H1 (cell line): Measurements from ENCODE around the gene ZNF705A. TPM values are rescaled to one million over a fixed set of nuclear protein-coding genes. Genes with fewer than 3 reads are reported as not detected.

Source experiments
- ATF3 ChIP-seq: IDR thresholded peaks from 2 replicates; pipeline ENCODE4 v1.6.1; 2011; ENCODE audit warnings: low read depth, mild to moderate bottlenecking, low read length; ENCODE audit not compliant: insufficient read depth
- BACH1 ChIP-seq: IDR thresholded peaks from 2 replicates; pipeline ENCODE4 v1.6.1; 2012; ENCODE audit warnings: low read length, improper control_type of control experiment
- CBX5 ChIP-seq: fragments of 300-800, 300-1000 bp; sonication (generic); IDR thresholded peaks from 2 replicates; pipeline ENCODE4 v1.7.1; 2016; ENCODE audit warnings: antibody characterized with exemption, low read length, low read depth
- CHD1 ChIP-seq: IDR thresholded peaks from 2 replicates; pipeline ENCODE4 v1.6.1; 2012; ENCODE audit warnings: low read depth, low read length, improper control_type of control experiment
- EP300 ChIP-seq, 2 experiments: IDR thresholded peaks; 1 replicate in 1 of 2; 2 replicates in 1 of 2; pipeline ENCODE4 v1.6.1; 2011 to 2012; ENCODE audit warnings: low read depth in 2 of 2, low read length in 2 of 2, mild to moderate bottlenecking in 2 of 2, borderline replicate concordance in 1 of 2, inconsistent platforms in 1 of 2, moderate library complexity in 1 of 2
- KDM4A ChIP-seq: IDR thresholded peaks from one replicate; pipeline ENCODE4 v1.7.1; 2012; ENCODE audit warnings: low read depth, mild to moderate bottlenecking, moderate library complexity, low read length, inconsistent platforms; ENCODE audit not compliant: severe bottlenecking
- MAFK ChIP-seq: IDR thresholded peaks from 2 replicates; pipeline ENCODE4 v1.6.1; 2012; ENCODE audit warnings: low read depth, mild to moderate bottlenecking, improper control_type of control experiment, low read length
- POLR2AphosphoS5 ChIP-seq: IDR thresholded peaks from 2 replicates; pipeline ENCODE4 v1.6.1; 2011; ENCODE audit warnings: low read depth, low read length
- RAD21 ChIP-seq, 2 experiments: IDR thresholded peaks in 1 of 2; conservative IDR thresholded peaks in 1 of 2; 2 replicates each; pipeline ENCODE4 v1.6.1; 2011; ENCODE audit warnings: low read depth in 2 of 2, low read length in 2 of 2, improper control_type of control experiment in 1 of 2, inconsistent platforms in 1 of 2, mild to moderate bottlenecking in 1 of 2, moderate library complexity in 1 of 2
- SAP30 ChIP-seq: fragments of 300-600 bp; sonication (generic); IDR thresholded peaks from 2 replicates; pipeline ENCODE4 v1.7.1; 2012; ENCODE audit warnings: low read length, moderate library complexity, mild to moderate bottlenecking, inconsistent platforms; ENCODE audit not compliant: insufficient read depth, insufficient replicate concordance
- TAF7 ChIP-seq: optimal IDR thresholded peaks from 2 replicates; pipeline ENCODE3; 2011; ENCODE audit warnings: low read depth, mild to moderate bottlenecking, inconsistent platforms, low read length, moderate library complexity, borderline replicate concordance
- TEAD4 ChIP-seq: IDR thresholded peaks from 2 replicates; pipeline ENCODE4 v1.6.1; 2012; ENCODE audit warnings: low read depth, low read length, inconsistent platforms, mixed read lengths
- polyA plus RNA-seq, 7 experiments: library from polyadenylated mRNA; depleted of rRNA in 3 of 7; stranded (reverse) in 5 of 7; unstranded in 2 of 7; fragments of >200 nt in 5 of 7; fragments of 200-250 nt in 2 of 7; gene quantifications; 1 replicate in 5 of 7; 2 replicates in 1 of 7; 4 replicates in 1 of 7; pipeline versions ENCODE4 v1.2.1 to v1.2.3, GENCODE V29; 2011 to 2013; ENCODE audit warnings: missing spikeins in 2 of 7, mixed read lengths in 2 of 7
- total RNA-seq: library from RNA; stranded (reverse); fragmentation: NEBNext Ultra II Directional; extraction: Animal tissue kit (Norgen Biotek cat#: 25700); gene quantifications from 2 replicates; pipeline ENCODE4 v1.2.1, GENCODE V29; 2021

ZNF705A gene
- total and polyA plus RNA-seq, 2 of the 8 experiments (the other 6 are each of a cell fraction or from before 2014, with no cell fraction given) = not detected

- TF ChIP-seq CHD1 (no peak), BACH1 (no peak), ATF3 (peak; percentile 52; the same call in 1 of the 2 replicates), EP300 (IDR thresholded peaks at IDR 0.05; ENCODE audit: borderline replicate concordance in 1 of 2, low read depth in 2 of 2, low read length in 2 of 2) (no peak), POLR2AphosphoS5 (no peak), TEAD4 (peak; percentile 73; the same call in 1 of the 2 replicates), KDM4A (no peak), MAFK (no peak), TAF7 (no peak), CBX5 (no peak), SAP30 (no peak), RAD21 (IDR thresholded peaks at IDR 0.05 in 1 of 2, conservative IDR thresholded peaks at IDR 0.05 in 1 of 2; ENCODE audit: low read depth in 2 of 2, low read length in 2 of 2) (peak; percentile 99)
Observed at GRCh38 chr12:8108808-8109398, 47.9 kb upstream of the ZNF705A start (continued).
